Liver (tissue), 9 donors: ENCODE results near the gene GATA1. TPM values are rescaled to one million over a fixed set of nuclear protein-coding genes. Genes with fewer than 3 reads are reported as not detected.

Experiments used
- DNase-seq: peaks from one replicate; pipeline ENCODE4 v3.0.0-alpha.2; 2017; ENCODE audit warnings: low spot score
- H3K27ac ChIP-seq, 2 donors: one replicate each; pipeline ENCODE4 v1.7.0; 2013; ENCODE audit warnings: inconsistent platforms in 2 of 2, low read length in 2 of 2, control low read depth in 1 of 2, low read depth in 1 of 2, mild to moderate bottlenecking in 1 of 2
- H3K27me3 ChIP-seq, 4 donors: one replicate each; pipeline versions ENCODE4 v1.6.1 to v1.7.0; 2013; ENCODE audit warnings: low read length in 3 of 4, inconsistent platforms in 1 of 4, mild to moderate bottlenecking in 1 of 4, moderate library complexity in 1 of 4; ENCODE audit not compliant: control insufficient read depth in 4 of 4, insufficient read depth in 4 of 4
- H3K36me3 ChIP-seq, 4 donors: one replicate each; pipeline versions ENCODE4 v1.6.1 to v1.7.0; 2013; ENCODE audit warnings: low read length in 3 of 4, mild to moderate bottlenecking in 3 of 4, low read depth in 1 of 4, moderate library complexity in 1 of 4; ENCODE audit not compliant: control insufficient read depth in 4 of 4, insufficient read depth in 3 of 4
- H3K4me1 ChIP-seq, 4 donors: one replicate each; pipeline versions ENCODE4 v1.6.1 to v1.7.0; 2013; ENCODE audit warnings: low read length in 3 of 4, mild to moderate bottlenecking in 3 of 4, moderate library complexity in 1 of 4; ENCODE audit not compliant: control insufficient read depth in 4 of 4, insufficient read depth in 4 of 4
- H3K4me3 ChIP-seq, 3 donors: one replicate each; pipeline versions ENCODE4 v1.6.1 to v1.7.0; 2013; ENCODE audit warnings: low read length in 3 of 3, control low read depth in 1 of 3, low read depth in 1 of 3, mild to moderate bottlenecking in 1 of 3
- H3K9ac ChIP-seq, 2 donors: one replicate each; pipeline ENCODE4 v1.7.0; 2013; ENCODE audit warnings: low read length in 2 of 2, mild to moderate bottlenecking in 2 of 2, moderate library complexity in 2 of 2, control low read depth in 1 of 2, low read depth in 1 of 2
- H3K9me3 ChIP-seq, 4 donors: one replicate each; pipeline versions ENCODE4 v1.6.1 to v1.7.0; 2013; ENCODE audit warnings: low read length in 3 of 4; ENCODE audit not compliant: control insufficient read depth in 4 of 4
- EGR1 ChIP-seq, 2 donors: IDR thresholded peaks; 2 replicates each; pipeline ENCODE4 v1.6.1; 2016 to 2018; ENCODE audit warnings: antibody characterized with exemption in 2 of 2, low read depth in 2 of 2
- FOXA1 ChIP-seq: IDR thresholded peaks from 2 replicates; pipeline ENCODE4 v1.6.1; 2016; ENCODE audit warnings: antibody characterized with exemption
- FOXA2 ChIP-seq: IDR thresholded peaks from 2 replicates; pipeline ENCODE4 v1.6.1; 2016; ENCODE audit warnings: antibody characterized with exemption
- GABPA ChIP-seq, 2 donors: IDR thresholded peaks in 1 of 2; conservative IDR thresholded peaks in 1 of 2; 2 replicates each; pipeline ENCODE4 v1.6.1; 2016; ENCODE audit warnings: antibody characterized with exemption in 2 of 2, mild to moderate bottlenecking in 1 of 2, moderate library complexity in 1 of 2
- HNF4A ChIP-seq, 2 donors: conservative IDR thresholded peaks; 2 replicates each; pipeline ENCODE4 v1.6.1; 2016; ENCODE audit warnings: antibody characterized with exemption in 2 of 2, mild to moderate bottlenecking in 2 of 2
- JUND ChIP-seq, 2 donors: IDR thresholded peaks; 2 replicates each; pipeline ENCODE4 v1.6.1; 2016; ENCODE audit warnings: antibody characterized with exemption in 2 of 2
- RAD21 ChIP-seq, 2 donors: IDR thresholded peaks; 2 replicates each; pipeline ENCODE4 v1.6.1; 2016; ENCODE audit warnings: antibody characterized with exemption in 2 of 2, mild to moderate bottlenecking in 2 of 2
- SP1 ChIP-seq: IDR thresholded peaks from 2 replicates; pipeline ENCODE4 v1.6.1; 2018; ENCODE audit warnings: antibody characterized with exemption, mild to moderate bottlenecking
- TAF1 ChIP-seq: conservative IDR thresholded peaks from 2 replicates; pipeline ENCODE4 v1.6.1; 2016; ENCODE audit warnings: antibody characterized with exemption, mild to moderate bottlenecking
- YY1 ChIP-seq: IDR thresholded peaks from 2 replicates; pipeline ENCODE4 v1.6.1; 2016; ENCODE audit warnings: antibody characterized with exemption, mild to moderate bottlenecking
- whole genome bisulfite sequencing: extraction: QIAGEN DNeasy Blood & Tissue Kit; methylation state at CpG from one replicate; pipeline ENCODE4 v1.1.7; 2013; 5-methylcytosine and 5-hydroxymethylcytosine counted together
- polyA plus RNA-seq, 2 donors: library from polyadenylated mRNA; stranded (reverse) in 1 of 2; unstranded in 1 of 2; fragments of 200-250 nt in 1 of 2; fragments of >200 nt in 1 of 2; fragmentation: Nextera tagmentation in 1 of 2; extraction: Ambion mirVana in 1 of 2; gene quantifications; one replicate each; pipeline versions ENCODE4 v1.2.1 to v1.2.3, GENCODE V29; 2013 to 2015
- total RNA-seq, 2 donors: library from RNA; depleted of rRNA; stranded (reverse); fragments of >200 nt; gene quantifications; one replicate each; pipeline ENCODE4 v1.2.3, GENCODE V29; 2014
- TF ChIP-seq, protein P1 (sequence below): IDR thresholded peaks from 2 replicates; pipeline ENCODE4 v1.6.1; 2016; ENCODE audit warnings: antibody characterized with exemption
- TF ChIP-seq, protein P2 (sequence below): IDR thresholded peaks from 2 replicates; pipeline ENCODE4 v1.6.1; 2016; ENCODE audit warnings: antibody characterized with exemption, mild to moderate bottlenecking
- donor health status: healthy.
- donor health status: healthy.
- donor health status: healthy.
- donor health status: healthy.
- donor health status: healthy.

The GATA1 gene
- total and polyA plus RNA-seq, 4 donors = 0.05 to 39.9 TPM; not detected in 2

DNA sequence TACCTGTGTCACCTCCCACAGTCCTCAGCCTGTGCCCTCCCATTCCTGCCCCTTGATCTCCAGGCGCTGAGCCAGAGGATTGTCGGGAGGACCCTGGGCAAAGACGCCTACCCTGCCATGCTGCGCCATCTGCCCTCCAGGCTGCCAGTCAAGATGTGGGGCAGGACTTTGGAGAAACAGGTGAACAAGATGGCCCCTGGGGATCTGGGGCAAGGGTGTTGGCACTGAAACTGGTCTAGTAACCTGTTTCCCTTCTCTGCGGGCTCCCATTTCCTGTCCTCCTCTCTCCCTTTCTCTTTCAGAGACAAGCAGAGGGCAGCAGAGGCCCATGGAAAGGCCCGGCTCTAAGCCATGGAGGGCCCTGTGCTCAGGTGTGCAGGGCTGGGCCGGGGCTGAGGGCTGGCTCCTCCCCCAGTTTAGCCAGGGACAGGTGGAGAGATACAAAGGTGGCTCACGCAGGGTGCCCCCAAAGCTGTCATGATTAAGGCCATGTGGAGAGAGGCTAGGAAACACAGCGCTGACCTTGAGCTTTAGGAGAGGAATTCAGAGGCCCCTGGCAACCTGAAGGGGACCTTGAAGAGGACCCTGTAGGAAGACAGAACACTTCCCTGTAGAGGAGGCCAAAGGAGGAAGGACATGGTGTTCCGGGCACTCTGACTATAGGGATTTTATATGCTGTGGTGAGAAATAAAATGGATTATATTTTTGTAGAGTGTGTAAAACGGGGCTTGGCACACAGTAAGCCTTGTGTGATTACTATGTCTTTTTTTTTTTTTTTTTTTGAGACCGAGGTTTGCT is 24.5 kb upstream of the GATA1 start, which contains the start of gene GLOD5 (continued):
- TF ChIP-seq, protein P1, sequence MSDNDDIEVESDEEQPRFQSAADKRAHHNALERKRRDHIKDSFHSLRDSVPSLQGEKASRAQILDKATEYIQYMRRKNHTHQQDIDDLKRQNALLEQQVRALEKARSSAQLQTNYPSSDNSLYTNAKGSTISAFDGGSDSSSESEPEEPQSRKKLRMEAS = no peak
- peak; percentile 81 to 87 for TF ChIP-seq RAD21 (IDR thresholded peaks at IDR 0.05)
- no peak for TF ChIP-seq FOXA1
- TF ChIP-seq HNF4A (conservative IDR thresholded peaks at IDR 0.05) = peak; percentile 24 to 45

DNA sequence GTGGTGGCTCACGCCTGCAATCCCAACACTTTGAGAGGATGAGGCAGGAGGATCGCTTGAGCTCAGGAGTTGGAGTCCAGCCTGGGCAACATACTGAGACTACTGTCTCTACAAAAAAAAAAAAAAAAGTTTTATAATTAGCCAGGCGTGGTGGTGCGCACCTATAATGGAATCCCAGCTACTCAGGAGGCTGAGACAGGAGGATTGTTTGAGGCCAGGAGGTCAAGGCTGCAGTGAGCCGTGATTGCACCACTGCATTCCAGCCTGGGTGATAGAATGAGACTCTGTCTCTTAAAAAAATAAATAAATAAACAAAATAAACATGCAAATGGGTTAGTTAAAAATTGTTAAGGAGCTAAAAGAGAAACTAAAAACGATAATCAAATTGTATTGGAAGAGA is 17.2 kb upstream of the GATA1 start:
- no peaks in the 10 kb centered on the region for H3K36me3 ChIP-seq
- no peak for DNase-seq
- no peak overlapping the region for H3K9ac ChIP-seq
- no peaks in the 10 kb centered on the region for H3K4me1 ChIP-seq
- H3K27me3 ChIP-seq = no peaks in the 10 kb centered on the region
- no peak overlapping the region for H3K27ac ChIP-seq
- no peak overlapping the region for H3K4me3 ChIP-seq
- no peaks in the 10 kb centered on the region for H3K9me3 ChIP-seq
- TF ChIP-seq, protein P2, sequence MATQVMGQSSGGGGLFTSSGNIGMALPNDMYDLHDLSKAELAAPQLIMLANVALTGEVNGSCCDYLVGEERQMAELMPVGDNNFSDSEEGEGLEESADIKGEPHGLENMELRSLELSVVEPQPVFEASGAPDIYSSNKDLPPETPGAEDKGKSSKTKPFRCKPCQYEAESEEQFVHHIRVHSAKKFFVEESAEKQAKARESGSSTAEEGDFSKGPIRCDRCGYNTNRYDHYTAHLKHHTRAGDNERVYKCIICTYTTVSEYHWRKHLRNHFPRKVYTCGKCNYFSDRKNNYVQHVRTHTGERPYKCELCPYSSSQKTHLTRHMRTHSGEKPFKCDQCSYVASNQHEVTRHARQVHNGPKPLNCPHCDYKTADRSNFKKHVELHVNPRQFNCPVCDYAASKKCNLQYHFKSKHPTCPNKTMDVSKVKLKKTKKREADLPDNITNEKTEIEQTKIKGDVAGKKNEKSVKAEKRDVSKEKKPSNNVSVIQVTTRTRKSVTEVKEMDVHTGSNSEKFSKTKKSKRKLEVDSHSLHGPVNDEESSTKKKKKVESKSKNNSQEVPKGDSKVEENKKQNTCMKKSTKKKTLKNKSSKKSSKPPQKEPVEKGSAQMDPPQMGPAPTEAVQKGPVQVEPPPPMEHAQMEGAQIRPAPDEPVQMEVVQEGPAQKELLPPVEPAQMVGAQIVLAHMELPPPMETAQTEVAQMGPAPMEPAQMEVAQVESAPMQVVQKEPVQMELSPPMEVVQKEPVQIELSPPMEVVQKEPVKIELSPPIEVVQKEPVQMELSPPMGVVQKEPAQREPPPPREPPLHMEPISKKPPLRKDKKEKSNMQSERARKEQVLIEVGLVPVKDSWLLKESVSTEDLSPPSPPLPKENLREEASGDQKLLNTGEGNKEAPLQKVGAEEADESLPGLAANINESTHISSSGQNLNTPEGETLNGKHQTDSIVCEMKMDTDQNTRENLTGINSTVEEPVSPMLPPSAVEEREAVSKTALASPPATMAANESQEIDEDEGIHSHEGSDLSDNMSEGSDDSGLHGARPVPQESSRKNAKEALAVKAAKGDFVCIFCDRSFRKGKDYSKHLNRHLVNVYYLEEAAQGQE = no peak
- TF ChIP-seq FOXA2 (no peak), SP1 (no peak)
- 91% methylated on average over 6 of the region's 6 CpGs for WGBS

DNA sequence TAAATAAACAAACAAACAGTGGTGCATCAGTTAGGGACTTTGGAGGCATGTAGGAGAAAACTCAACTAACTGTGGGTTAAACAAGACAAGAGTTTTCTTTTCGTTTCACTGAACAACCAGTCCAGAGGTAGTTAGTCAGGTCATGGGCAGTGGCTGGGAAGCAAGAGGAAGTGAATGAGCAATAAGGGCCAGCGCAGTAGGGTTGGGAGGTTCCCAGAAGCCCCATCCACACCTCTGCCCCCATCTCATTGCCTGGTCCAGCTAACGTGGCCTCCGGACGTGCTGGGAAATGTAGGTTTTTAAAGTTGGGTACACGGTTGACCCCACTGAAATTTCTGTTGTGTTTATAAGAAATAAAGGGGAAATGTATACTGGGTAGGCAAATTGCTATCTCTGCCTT is 16.1 kb upstream of the GATA1 start:
- TF ChIP-seq JUND (IDR thresholded peaks at IDR 0.05) (no peak), EGR1 (IDR thresholded peaks at IDR 0.05; ENCODE audit: low read depth in 2 of 2) (no peak), YY1 (no peak), GABPA (IDR thresholded peaks at IDR 0.05 in 1 of 2, conservative IDR thresholded peaks at IDR 0.05 in 1 of 2) (no peak), RAD21 (IDR thresholded peaks at IDR 0.05) (no peak)
- Histone ChIP-seq H3K27me3 (no peaks in the 10 kb centered on the region), H3K9ac (no peak overlapping the region), H3K4me3 (no peak overlapping the region), H3K4me1 (no peaks in the 10 kb centered on the region), H3K27ac (no peak overlapping the region), H3K36me3 (no peaks in the 10 kb centered on the region), H3K9me3 (no peaks in the 10 kb centered on the region)
- no peak for DNase-seq
- WGBS = 85% methylated on average over 6 of the region's 6 CpGs

DNA sequence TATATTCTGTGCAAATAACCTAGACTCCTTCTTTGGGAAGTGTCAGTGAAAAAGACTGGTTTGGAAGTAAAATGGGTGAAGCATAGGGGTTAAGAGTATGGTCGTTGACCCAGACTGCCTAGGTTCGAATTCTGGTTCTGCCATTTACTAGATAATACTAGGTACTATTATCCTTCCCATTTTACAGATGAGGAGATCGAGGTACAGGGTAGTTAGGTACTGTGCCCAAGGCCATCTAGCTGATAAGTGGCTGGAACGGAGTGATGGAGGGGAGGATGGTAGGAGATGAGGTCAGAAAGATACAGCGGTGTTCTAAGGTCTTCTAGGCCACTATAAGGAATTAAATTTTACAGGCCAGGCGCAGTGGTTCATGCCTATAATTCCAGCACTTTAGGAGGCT is 13.8 kb upstream of the GATA1 start:
- H3K27me3 ChIP-seq = no peaks in the 10 kb centered on the region
- no peak overlapping the region for H3K9ac ChIP-seq
- TF ChIP-seq TAF1 = no peak
- WGBS = 93% methylated on average over 6 of the region's 6 CpGs
- no peaks in the 10 kb centered on the region for H3K4me1 ChIP-seq
- H3K9me3 ChIP-seq = no peaks in the 10 kb centered on the region
- H3K36me3 ChIP-seq = no peaks in the 10 kb centered on the region
- no peak overlapping the region for H3K27ac ChIP-seq
- no peak for DNase-seq
- no peak overlapping the region for H3K4me3 ChIP-seq
